Motor neuron (in vitro differentiated cells): Measurements from ENCODE around the gene SPEN. TPM values are rescaled to one million over a fixed set of nuclear protein-coding genes. Genes with fewer than 3 reads are reported as not detected.
"Not testable (repeated sequence)": the region's sequence is repeated elsewhere in the genome, so short reads cannot be mapped to it uniquely, and the experiment has no call there.

Experiments
- ATAC-seq, 8 experiments: fragments of 200-7000 bp; cut with Tn5 transposase; replicated peaks in 6 of 8; 2 replicates each; pipeline ENCODE4 v1.8.0; 2021; ENCODE audit warnings: mild to moderate bottlenecking in 8 of 8, moderate library complexity in 8 of 8
- H3K27ac ChIP-seq, 2 donors: fragments of 250-450 bp; sonication (Bioruptor Pico); 2 replicates each; pipeline ENCODE4 v1.9.0; 2021; ENCODE audit warnings: antibody characterized with exemption in 2 of 2, mild to moderate bottlenecking in 2 of 2, moderate library complexity in 1 of 2
- H3K4me1 ChIP-seq, 2 donors: fragments of 250-450 bp; sonication (Bioruptor Pico); replicated peaks in 1 of 2; 2 replicates each; pipeline ENCODE4 v1.6.1; 2021; ENCODE audit warnings: antibody characterized with exemption in 2 of 2, mild to moderate bottlenecking in 2 of 2, moderate library complexity in 1 of 2
- H3K4me3 ChIP-seq, 5 donors: fragments of 250-450 bp; sonication (Bioruptor Pico); 2 replicates each; pipeline ENCODE4 v1.9.0; 2021; ENCODE audit warnings: antibody characterized with exemption in 5 of 5, mild to moderate bottlenecking in 5 of 5, moderate library complexity in 4 of 5
- WGBS, 10 experiments: fragments of 450-650 bp; shearing (Covaris generic); methylation state at CpG; one replicate each; pipeline ENCODE4 v1.0.0; 2022; 5-methylcytosine and 5-hydroxymethylcytosine counted together
- in situ Hi-C, 9 experiments: fragments of 400-800 bp; cut with MboI; loops; one replicate each; pipeline ENCODE4 v1.15.0; 2021; ENCODE audit warnings: low sequenced_read_pairs in 9 of 9, low pct_unique_long_range_greater_than_20kb in 2 of 9; ENCODE audit not compliant: unreplicated experiment in 9 of 9
- total RNA-seq, 8 experiments: library from RNA; unstranded; fragments of 300-600 nt; gene quantifications; 2 replicates each; pipeline versions ENCODE4 v1.2.3 to v1.2.4, GENCODE V29; 2022

The SPEN gene
- total RNA-seq, 8 experiments from 2014 or later = 10.0 to 69.9 (median 44.0) TPM

GRCh38 chr1:15810073-15810472, 37.4 kb upstream of the SPEN start:
- Histone ChIP-seq H3K27ac (no peak overlapping the region), H3K4me3 (no peak overlapping the region), H3K4me1 (no peaks in the 10 kb centered on the region)
- in situ Hi-C loops = loop anchor here in 4 of 9 experiments (25.0 kb wide), 3 partner anchors 127 to 177 kb away; partner anchors contain the start of gene ZBTB17 (in 2 of the 4)
- WGBS, 10 experiments = 0 to 100% (median 45%) methylated on average over 1 of the region's 1 CpG; no CpG with 5 or more reads in 4 of the 10 experiments
- ATAC-seq = no peak

- in situ Hi-C loops = loop anchor here in 4 of 9 experiments (25.0 kb wide), 3 partner anchors 121 to 171 kb away; partner anchors contain the start of gene ZBTB17 (in 2 of the 4)
- ATAC-seq = peak in 3 of 8 experiments; percentile 52 to 64 (median 53)
- Histone ChIP-seq H3K4me1 (no peaks in the 10 kb centered on the region), H3K27ac (no peak overlapping the region), H3K4me3 (no peak overlapping the region)
- WGBS, 10 experiments = 5 to 100% (median 88%) methylated on average over 1 to 5 of the region's 5 CpGs
These were observed 30.8 kb upstream of the SPEN start for GRCh38 chr1:15816674-15817073.

GRCh38 chr1:15820478-15820877, 27.0 kb upstream of the SPEN start:
- H3K27ac ChIP-seq = no peak overlapping the region
- no peaks in the 10 kb centered on the region for H3K4me1 ChIP-seq
- no peak for ATAC-seq
- 80 to 100% (median 93%) methylated on average over 1 to 3 of the region's 3 CpGs; no CpG with 5 or more reads in 2 of the 10 experiments for WGBS, 10 experiments
- in situ Hi-C loops = loop anchor here in 4 of 9 experiments (25.0 kb wide), 3 partner anchors 117 to 167 kb away; partner anchors contain the start of gene ZBTB17 (in 2 of the 4)
- H3K4me3 ChIP-seq = no peak overlapping the region

GRCh38 chr1:15825800-15826199, 21.7 kb upstream of the SPEN start:
- no peak overlapping the region for H3K4me3 ChIP-seq
- peak in 2 of 8 experiments; percentile 22 to 31 for ATAC-seq
- H3K4me1 ChIP-seq = peaks cover 4 to 6% of the 10 kb centered on the region in 2 donors
- in situ Hi-C loops = no loop called here
- no peak overlapping the region for H3K27ac ChIP-seq

- Histone ChIP-seq H3K4me3 (no peak overlapping the region), H3K4me1 (peaks cover 5 to 8% of the 10 kb centered on the region in 2 donors), H3K27ac (no peak overlapping the region)
- ATAC-seq = no peak
- 69 to 100% (median 90%) methylated on average over 2 to 6 of the region's 6 CpGs; no CpG with 5 or more reads in 3 of the 10 experiments for WGBS, 10 experiments
- in situ Hi-C loops = no loop called here
These were observed 20.5 kb upstream of the SPEN start for GRCh38 chr1:15826810-15827507.

- in situ Hi-C loops, H3K27ac ChIP-seq, ATAC-seq, H3K4me3 ChIP-seq: not testable (repeated sequence)
- peaks cover 5 to 14% of the 10 kb centered on the region in 2 donors for H3K4me1 ChIP-seq
- WGBS, 10 experiments = 40 to 100% (median 98%) methylated on average over 1 to 15 of the region's 15 CpGs; no CpG with 5 or more reads in 2 of the 10 experiments
These were observed 19.9 kb upstream of the SPEN start for GRCh38 chr1:15827567-15827966.

GRCh38 chr1:15828931-15829330, 18.6 kb upstream of the SPEN start:
- in situ Hi-C loops, H3K4me3 ChIP-seq, H3K27ac ChIP-seq, ATAC-seq: not testable (repeated sequence)
- peaks cover 12 to 19% of the 10 kb centered on the region in 2 donors for H3K4me1 ChIP-seq
- WGBS, 10 experiments = 80 to 100% (median 94%) methylated on average over 1 to 14 of the region's 14 CpGs; no CpG with 5 or more reads in 1 of the 10 experiments

GRCh38 chr1:15830258-15830657, 17.2 kb upstream of the SPEN start:
- in situ Hi-C loops = no loop called here
- no peak overlapping the region for H3K4me3 ChIP-seq
- no peak overlapping the region for H3K27ac ChIP-seq
- ATAC-seq = no peak
- H3K4me1 ChIP-seq = peaks cover 12 to 19% of the 10 kb centered on the region in 2 donors
- 13 to 100% (median 27%) methylated on average over 1 of the region's 1 CpG; no CpG with 5 or more reads in 4 of the 10 experiments for WGBS, 10 experiments

GRCh38 chr1:15833069-15833679, 14.3 kb upstream of the SPEN start:
- WGBS, 10 experiments = 0 to 94% (median 70%) methylated on average over 2 to 23 of the region's 24 CpGs
- peaks cover 12 to 23% of the 10 kb centered on the region in 2 donors for H3K4me1 ChIP-seq
- peak overlapping the region; percentile 60 to 71 (median 68) for H3K4me3 ChIP-seq
- in situ Hi-C loops = no loop called here
- peak overlapping the region; percentile 99 to 100 for H3K27ac ChIP-seq
- ATAC-seq = peak in 2 of 8 experiments; percentile 2 to 22

GRCh38 chr1:15833842-15834405, 13.6 kb upstream of the SPEN start:
- Histone ChIP-seq H3K4me3 (peak overlapping the region; percentile 60 to 71 (median 68)), H3K27ac (peak overlapping the region; percentile 99 to 100), H3K4me1 (peaks cover 12 to 23% of the 10 kb centered on the region in 2 donors)
- in situ Hi-C loops = no loop called here
- no peak for ATAC-seq
- WGBS, 10 experiments = 0 to 15% (median 4%) methylated on average over 2 to 10 of the region's 10 CpGs

GRCh38 chr1:15834406-15835204, 12.9 kb upstream of the SPEN start:
- WGBS, 10 experiments = 0 to 2% (median 0%) methylated on average over 1 to 19 of the region's 77 CpGs; no CpG with 5 or more reads in 2 of the 10 experiments
- H3K4me3 ChIP-seq = peak overlapping the region; percentile 60 to 71 (median 68)
- peak overlapping the region; percentile 99 to 100 for H3K27ac ChIP-seq
- H3K4me1 ChIP-seq = peaks cover 12 to 23% of the 10 kb centered on the region in 2 donors
- ATAC-seq = peak; percentile 45 to 69 (median 66)
- in situ Hi-C loops = no loop called here

GRCh38 chr1:15835205-15835740, 12.2 kb upstream of the SPEN start:
- peak; percentile 5 to 51 (median 41) for ATAC-seq

More at GRCh38 chr1:15835205-15835740, 12.2 kb upstream of the SPEN start:
- WGBS, 10 experiments = 0 to 11% (median 0%) methylated on average over 3 to 16 of the region's 37 CpGs; no CpG with 5 or more reads in 4 of the 10 experiments
- in situ Hi-C loops = no loop called here
- Histone ChIP-seq H3K4me3 (peak overlapping the region; percentile 60 to 71 (median 68)), H3K27ac (peak overlapping the region; percentile 99 to 100), H3K4me1 (peaks cover 12 to 22% of the 10 kb centered on the region in 2 donors)
